Endothelial cell of umbilical vein (primary cell): ENCODE data around the gene ASB13.

Experiments
- EZH2 ChIP-seq: IDR thresholded peaks from 2 replicates; pipeline ENCODE4 v1.6.1; 2012; ENCODE audit warnings: borderline replicate concordance, low read depth, mild to moderate bottlenecking, moderate library complexity, low read length, inconsistent platforms; ENCODE audit not compliant: severe bottlenecking
- FOS ChIP-seq: IDR thresholded peaks from 2 replicates; pipeline ENCODE4 v1.6.1; 2011; ENCODE audit warnings: mild to moderate bottlenecking, low read length, moderate library complexity, borderline replicate concordance; ENCODE audit not compliant: insufficient read depth
- GATA2 ChIP-seq: IDR thresholded peaks from 2 replicates; pipeline ENCODE4 v1.7.0; 2011; ENCODE audit warnings: low read depth, mild to moderate bottlenecking, moderate library complexity, mixed read lengths, low read length; ENCODE audit not compliant: insufficient read length, insufficient read depth
- MYC ChIP-seq: IDR thresholded peaks from one replicate; pipeline ENCODE4 v1.6.1; 2011; ENCODE audit warnings: mild to moderate bottlenecking, low read depth, low read length
- POLR2A ChIP-seq: IDR thresholded peaks from 2 replicates; pipeline ENCODE4 v1.6.1; 2012; ENCODE audit warnings: low read depth, mild to moderate bottlenecking, control low read depth, low read length
- POLR2AphosphoS5 ChIP-seq: IDR thresholded peaks from 2 replicates; pipeline ENCODE4 v1.6.1; 2012; ENCODE audit warnings: low read depth, mild to moderate bottlenecking, control low read depth, low read length, moderate library complexity; ENCODE audit not compliant: insufficient read depth
- TF ChIP-seq, protein P1 (sequence below), 2 donors: IDR thresholded peaks; 1 replicate in 1 of 2; 2 replicates in 1 of 2; pipeline ENCODE4 v1.5.1; 2011; ENCODE audit warnings: low read length in 2 of 2, mild to moderate bottlenecking in 2 of 2, moderate library complexity in 2 of 2, control low read depth in 1 of 2, inconsistent platforms in 1 of 2, low read depth in 1 of 2; ENCODE audit not compliant: insufficient read depth in 1 of 2; ENCODE audit errors: extremely low read depth in 1 of 2
- TF ChIP-seq, protein P2 (sequence below): IDR thresholded peaks from 2 replicates; pipeline ENCODE4 v1.6.1; 2011; ENCODE audit not compliant: insufficient read depth, insufficient read length

DNA sequence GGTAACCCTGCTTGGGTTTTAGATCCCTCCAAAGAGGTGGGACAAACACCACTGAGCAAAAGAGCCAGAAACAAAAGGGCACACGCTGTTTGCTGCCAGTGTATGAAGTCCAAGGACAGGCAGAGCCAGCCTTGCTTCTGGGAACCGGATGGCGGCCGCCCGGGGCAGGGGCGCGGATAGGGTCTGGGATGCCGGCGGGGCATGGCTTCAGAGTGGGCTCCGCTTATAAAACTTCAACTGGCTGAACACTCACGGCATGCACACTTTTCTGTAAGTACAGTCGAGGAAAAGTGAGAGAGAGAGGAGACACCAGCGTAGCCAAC lies 62.6 kb downstream of the ASB13 start:
- TF ChIP-seq, protein P1, sequence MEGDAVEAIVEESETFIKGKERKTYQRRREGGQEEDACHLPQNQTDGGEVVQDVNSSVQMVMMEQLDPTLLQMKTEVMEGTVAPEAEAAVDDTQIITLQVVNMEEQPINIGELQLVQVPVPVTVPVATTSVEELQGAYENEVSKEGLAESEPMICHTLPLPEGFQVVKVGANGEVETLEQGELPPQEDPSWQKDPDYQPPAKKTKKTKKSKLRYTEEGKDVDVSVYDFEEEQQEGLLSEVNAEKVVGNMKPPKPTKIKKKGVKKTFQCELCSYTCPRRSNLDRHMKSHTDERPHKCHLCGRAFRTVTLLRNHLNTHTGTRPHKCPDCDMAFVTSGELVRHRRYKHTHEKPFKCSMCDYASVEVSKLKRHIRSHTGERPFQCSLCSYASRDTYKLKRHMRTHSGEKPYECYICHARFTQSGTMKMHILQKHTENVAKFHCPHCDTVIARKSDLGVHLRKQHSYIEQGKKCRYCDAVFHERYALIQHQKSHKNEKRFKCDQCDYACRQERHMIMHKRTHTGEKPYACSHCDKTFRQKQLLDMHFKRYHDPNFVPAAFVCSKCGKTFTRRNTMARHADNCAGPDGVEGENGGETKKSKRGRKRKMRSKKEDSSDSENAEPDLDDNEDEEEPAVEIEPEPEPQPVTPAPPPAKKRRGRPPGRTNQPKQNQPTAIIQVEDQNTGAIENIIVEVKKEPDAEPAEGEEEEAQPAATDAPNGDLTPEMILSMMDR (IDR thresholded peaks at IDR 0.05; ENCODE audit: extremely low read depth in 1 of 2, insufficient read depth in 1 of 2, low read depth in 1 of 2, low read length in 2 of 2), result no peak
- TF ChIP-seq EZH2 (no peak), POLR2A (no peak), FOS (no peak), POLR2AphosphoS5 (no peak), GATA2 (no peak), MYC (no peak)
- TF ChIP-seq, protein P2, sequence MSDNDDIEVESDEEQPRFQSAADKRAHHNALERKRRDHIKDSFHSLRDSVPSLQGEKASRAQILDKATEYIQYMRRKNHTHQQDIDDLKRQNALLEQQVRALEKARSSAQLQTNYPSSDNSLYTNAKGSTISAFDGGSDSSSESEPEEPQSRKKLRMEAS, result no peak
